T-helper 17 cell (primary cell): ENCODE measurements around the gene ST3GAL4. TPM values are rescaled to one million over a fixed set of nuclear protein-coding genes. Genes with fewer than 3 reads are reported as not detected.
"Not testable (repeated sequence)": the region's sequence is repeated elsewhere in the genome, so short reads cannot be mapped to it uniquely, and the experiment has no call there.

Source experiments
- ATAC-seq: fragments of 150-1000 bp; cut with Tn5 transposase; 2 replicates; pipeline ENCODE4 v1.10.0; 2021; ENCODE audit warnings: mild to moderate bottlenecking, moderate library complexity
- DNase-seq, 3 donors: peaks; one replicate each; pipeline versions ENCODE4 v3.0.0 to v3.0.0-alpha.2; 2020 to 2021
- H3K9me3 ChIP-seq: one replicate; pipeline ENCODE4 v1.7.0; 2013; ENCODE audit warnings: low read length, mild to moderate bottlenecking; ENCODE audit not compliant: control insufficient read depth, poor library complexity, severe bottlenecking
- H3K27ac Mint-ChIP-seq: one replicate; pipeline ENCODE4 v1.8.0; 2022; ENCODE audit warnings: mild to moderate bottlenecking, moderate library complexity, mixed read lengths
- H3K27me3 Mint-ChIP-seq: one replicate; pipeline ENCODE4 v1.8.0; 2022; ENCODE audit warnings: mixed read lengths
- H3K36me3 Mint-ChIP-seq: one replicate; pipeline ENCODE4 v1.8.0; 2022; ENCODE audit warnings: low read depth, mixed read lengths
- H3K4me1 Mint-ChIP-seq: one replicate; pipeline ENCODE4 v1.8.0; 2022; ENCODE audit warnings: mild to moderate bottlenecking, mixed read lengths
- H3K4me3 Mint-ChIP-seq: one replicate; pipeline ENCODE4 v1.8.0; 2022; ENCODE audit warnings: mild to moderate bottlenecking, moderate library complexity, mixed read lengths
- total RNA-seq, 4 donors: library from RNA in 2 of 4; stranded (reverse) in 2 of 4; gene quantifications; one replicate each; pipeline ENCODE4 v1.2.3 and lab custom pipeline; 2022 to 2026

The ST3GAL4 gene, protein sequence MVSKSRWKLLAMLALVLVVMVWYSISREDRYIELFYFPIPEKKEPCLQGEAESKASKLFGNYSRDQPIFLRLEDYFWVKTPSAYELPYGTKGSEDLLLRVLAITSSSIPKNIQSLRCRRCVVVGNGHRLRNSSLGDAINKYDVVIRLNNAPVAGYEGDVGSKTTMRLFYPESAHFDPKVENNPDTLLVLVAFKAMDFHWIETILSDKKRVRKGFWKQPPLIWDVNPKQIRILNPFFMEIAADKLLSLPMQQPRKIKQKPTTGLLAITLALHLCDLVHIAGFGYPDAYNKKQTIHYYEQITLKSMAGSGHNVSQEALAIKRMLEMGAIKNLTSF
- 1 to 10 TPM; 3.0 to 4.8 TPM for total RNA-seq
- 4.1 to 4.2 reads per million in 2 donors for total RNA-seq (lab: John Stamatoyannopoulos, UW)

- peak within 1 kb of the TSS; percentile 90 for H3K4me3 Mint-ChIP-seq
- H3K9me3 ChIP-seq = no peaks in the 10 kb centered on the region
- peak; percentile 13 to 46 (median 40) for DNase-seq
- no peaks in the 10 kb centered on the region for H3K36me3 Mint-ChIP-seq
- peak within 1 kb of the TSS; percentile 78 for H3K27ac Mint-ChIP-seq
- peak; percentile 80 for ATAC-seq
- no peaks in the 10 kb centered on the region for H3K27me3 Mint-ChIP-seq
- peaks cover 21% of the 10 kb centered on the region for H3K4me1 Mint-ChIP-seq
These were observed at the start of gene ST3GAL4 for GRCh38 chr11:126355324-126355925. TSS of gene ST3GAL4 (plus strand) at chr11:126355686. CDS start at chr11:126406156, 50,470 bp downstream.

DNA sequence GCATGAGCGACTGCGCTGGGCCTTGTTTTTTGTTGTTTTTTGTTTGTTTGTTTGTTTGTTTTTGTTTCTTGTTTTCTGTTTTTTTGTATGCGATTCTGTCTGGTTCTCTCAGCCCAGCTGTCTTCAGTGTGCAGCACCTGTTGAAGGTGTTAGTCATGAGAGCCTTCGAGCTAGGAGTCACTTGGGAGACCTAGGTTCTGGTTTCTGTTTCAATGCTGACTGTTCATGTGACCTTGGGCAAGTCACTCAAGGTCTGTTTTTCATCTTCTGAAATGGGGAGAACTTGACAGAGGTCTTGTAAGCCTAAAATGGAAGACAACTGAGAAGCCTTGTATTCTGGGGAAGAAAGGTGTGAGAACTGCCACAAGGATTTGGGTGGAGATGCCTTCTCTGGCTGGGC lies 49.8 kb upstream of the ST3GAL4 start:
- H3K9me3 ChIP-seq = no peaks in the 10 kb centered on the region
- Mint-ChIP-seq H3K27me3 (no peaks in the 10 kb centered on the region), H3K36me3 (peaks cover 2% of the 10 kb centered on the region), H3K27ac (peak overlapping the region; percentile 96), H3K4me1 (peaks cover 26% of the 10 kb centered on the region), H3K4me3 (peak overlapping the region; percentile 70)
- no peak for DNase-seq
- no peak for ATAC-seq

- ATAC-seq (no peak), DNase-seq (no peak)
- no peaks in the 10 kb centered on the region for H3K9me3 ChIP-seq
- Mint-ChIP-seq H3K27me3 (no peaks in the 10 kb centered on the region), H3K4me3 (no peak overlapping the region), H3K27ac (no peak overlapping the region), H3K4me1 (peaks cover 28% of the 10 kb centered on the region), H3K36me3 (peaks cover 2% of the 10 kb centered on the region)
These were observed 47.8 kb upstream of the ST3GAL4 start for GRCh38 chr11:126307706-126308105.

DNA sequence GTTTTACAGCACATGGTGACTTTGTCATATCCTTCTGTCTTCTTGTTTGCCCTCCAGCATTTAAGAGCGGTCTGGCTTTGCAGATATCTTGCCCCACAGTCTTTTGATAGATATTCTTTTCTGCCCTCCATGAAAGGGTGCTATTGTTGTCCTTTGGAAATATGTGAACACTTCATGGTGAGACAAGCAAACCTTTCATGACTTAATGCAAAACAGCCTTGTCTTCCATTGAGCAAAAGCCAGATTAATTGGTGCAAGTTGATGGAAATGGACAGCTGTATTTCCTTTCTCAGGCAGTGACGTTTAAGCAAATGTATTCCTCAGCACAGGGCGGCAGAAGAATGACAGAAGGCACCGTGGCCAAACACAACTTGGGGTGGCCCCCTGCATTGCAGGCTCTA lies 47.2 kb upstream of the ST3GAL4 start:
- H3K4me1 Mint-ChIP-seq = peaks cover 28% of the 10 kb centered on the region
- peaks cover 2% of the 10 kb centered on the region for H3K36me3 Mint-ChIP-seq
- DNase-seq = no peak
- no peak overlapping the region for H3K27ac Mint-ChIP-seq
- no peaks in the 10 kb centered on the region for H3K9me3 ChIP-seq
- H3K4me3 Mint-ChIP-seq = no peak overlapping the region
- ATAC-seq = no peak
- no peaks in the 10 kb centered on the region for H3K27me3 Mint-ChIP-seq

GRCh38 chr11:126308771-126309170 lies 46.7 kb upstream of the ST3GAL4 start:
- H3K36me3 Mint-ChIP-seq, H3K9me3 ChIP-seq, H3K4me3 Mint-ChIP-seq, ATAC-seq, DNase-seq, H3K27ac Mint-ChIP-seq, H3K27me3 Mint-ChIP-seq: not testable (repeated sequence)
- peaks cover 28% of the 10 kb centered on the region for H3K4me1 Mint-ChIP-seq

DNA sequence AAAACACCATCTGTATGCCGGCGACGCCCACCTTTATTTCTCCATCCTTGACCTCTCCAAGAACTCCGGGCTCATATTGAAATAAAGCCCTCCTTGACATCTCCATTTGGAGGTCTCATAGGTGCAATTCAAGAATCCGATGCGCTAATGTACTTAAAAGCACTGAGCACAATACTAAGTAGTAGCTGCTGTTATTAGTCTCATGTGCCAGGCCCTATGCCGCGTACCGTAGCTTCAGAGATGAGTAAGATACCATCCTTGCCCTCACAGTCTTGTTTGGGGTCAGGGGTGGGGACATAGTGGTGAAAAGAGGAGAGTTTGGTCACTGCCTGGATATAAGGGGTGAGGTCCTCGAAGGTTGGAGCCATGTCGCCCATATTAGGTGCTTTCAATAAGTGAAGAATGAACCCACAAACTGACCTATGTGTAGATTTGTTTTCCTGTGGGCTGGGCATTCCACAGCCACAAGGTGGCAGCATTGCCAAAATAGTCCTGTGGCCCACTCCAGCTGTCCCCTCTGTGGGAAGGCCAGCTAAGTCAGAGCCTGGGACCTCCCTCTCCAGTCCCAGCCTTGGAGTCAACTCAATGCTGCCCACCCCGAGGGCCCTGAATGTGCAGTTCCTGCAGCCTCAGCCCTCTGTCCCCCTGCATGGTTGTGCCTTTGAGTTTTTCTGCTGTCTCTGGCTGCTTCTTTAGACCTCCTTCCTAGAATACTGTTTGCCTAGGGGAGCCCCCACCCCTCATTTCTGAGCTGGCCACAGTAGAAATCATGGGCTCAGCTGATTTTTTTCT lies 45.1 kb upstream of the ST3GAL4 start:
- ATAC-seq = peak; percentile 72

GRCh38 chr11:126310992-126311310 lies 44.5 kb upstream of the ST3GAL4 start:
- ATAC-seq = no peak
- Mint-ChIP-seq H3K36me3 (peaks cover under 1% of the 10 kb centered on the region), H3K27ac (peak overlapping the region; percentile 37)

More for the DNA sequence above, 45.1 kb upstream of the ST3GAL4 start:
- no peaks in the 10 kb centered on the region for H3K27me3 Mint-ChIP-seq
- no peaks in the 10 kb centered on the region for H3K36me3 Mint-ChIP-seq
- peaks cover 19% of the 10 kb centered on the region for H3K4me1 Mint-ChIP-seq
- H3K27ac Mint-ChIP-seq = peak overlapping the region; percentile 41
- H3K4me3 Mint-ChIP-seq = no peak overlapping the region
- peak; percentile 17 to 41 (median 19) for DNase-seq
- no peaks in the 10 kb centered on the region for H3K9me3 ChIP-seq

GRCh38 chr11:126311401-126312291 lies 43.8 kb upstream of the ST3GAL4 start:
- no peak for DNase-seq
- Mint-ChIP-seq H3K27ac (peak overlapping the region; percentile 37), H3K4me3 (no peak overlapping the region), H3K4me1 (peaks cover 18% of the 10 kb centered on the region), H3K36me3 (peaks cover 5% of the 10 kb centered on the region), H3K27me3 (no peaks in the 10 kb centered on the region)
- no peak for ATAC-seq
- no peaks in the 10 kb centered on the region for H3K9me3 ChIP-seq

More at GRCh38 chr11:126310992-126311310, 44.5 kb upstream of the ST3GAL4 start:
- no peaks in the 10 kb centered on the region for H3K9me3 ChIP-seq
- DNase-seq = no peak
- Mint-ChIP-seq H3K27me3 (no peaks in the 10 kb centered on the region), H3K4me1 (peaks cover 14% of the 10 kb centered on the region), H3K4me3 (no peak overlapping the region)

GRCh38 chr11:126312961-126313360 lies 42.5 kb upstream of the ST3GAL4 start:
- Mint-ChIP-seq H3K27me3 (no peaks in the 10 kb centered on the region), H3K4me3 (no peak overlapping the region), H3K4me1 (peaks cover 24% of the 10 kb centered on the region), H3K36me3 (peaks cover 5% of the 10 kb centered on the region), H3K27ac (no peak overlapping the region)
- ATAC-seq (no peak), DNase-seq (no peak)
- H3K9me3 ChIP-seq = no peaks in the 10 kb centered on the region

- ATAC-seq (no peak), DNase-seq (no peak)
- peaks cover 32% of the 10 kb centered on the region for H3K4me1 Mint-ChIP-seq
- no peak overlapping the region for H3K4me3 Mint-ChIP-seq
- H3K36me3 Mint-ChIP-seq = peaks cover 5% of the 10 kb centered on the region
- no peak overlapping the region for H3K27ac Mint-ChIP-seq
- no peaks in the 10 kb centered on the region for H3K27me3 Mint-ChIP-seq
- no peaks in the 10 kb centered on the region for H3K9me3 ChIP-seq
These were observed 41.7 kb upstream of the ST3GAL4 start for GRCh38 chr11:126313826-126314225.

DNA sequence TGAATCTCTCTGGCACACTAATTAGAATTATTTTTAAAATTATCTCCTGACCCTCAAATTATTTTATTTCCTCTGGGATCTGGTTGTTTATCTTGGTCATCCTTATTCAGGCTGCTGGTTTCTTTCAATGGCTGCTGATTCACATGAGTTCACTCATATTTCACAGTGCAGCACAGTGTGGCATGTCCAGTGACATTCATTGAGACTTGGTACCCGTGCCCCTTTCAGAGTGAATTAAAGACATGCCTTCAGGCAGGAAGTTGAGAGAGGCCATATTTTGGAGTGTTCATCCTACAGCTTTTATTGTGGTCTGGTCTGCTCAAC lies 38.1 kb upstream of the ST3GAL4 start:
- DNase-seq (no peak), ATAC-seq (no peak)
- no peaks in the 10 kb centered on the region for H3K9me3 ChIP-seq
- Mint-ChIP-seq H3K4me3 (peak overlapping the region; percentile 79), H3K27me3 (no peaks in the 10 kb centered on the region), H3K27ac (peak overlapping the region; percentile 89), H3K36me3 (peaks cover 10% of the 10 kb centered on the region), H3K4me1 (peaks cover 43% of the 10 kb centered on the region)

DNA sequence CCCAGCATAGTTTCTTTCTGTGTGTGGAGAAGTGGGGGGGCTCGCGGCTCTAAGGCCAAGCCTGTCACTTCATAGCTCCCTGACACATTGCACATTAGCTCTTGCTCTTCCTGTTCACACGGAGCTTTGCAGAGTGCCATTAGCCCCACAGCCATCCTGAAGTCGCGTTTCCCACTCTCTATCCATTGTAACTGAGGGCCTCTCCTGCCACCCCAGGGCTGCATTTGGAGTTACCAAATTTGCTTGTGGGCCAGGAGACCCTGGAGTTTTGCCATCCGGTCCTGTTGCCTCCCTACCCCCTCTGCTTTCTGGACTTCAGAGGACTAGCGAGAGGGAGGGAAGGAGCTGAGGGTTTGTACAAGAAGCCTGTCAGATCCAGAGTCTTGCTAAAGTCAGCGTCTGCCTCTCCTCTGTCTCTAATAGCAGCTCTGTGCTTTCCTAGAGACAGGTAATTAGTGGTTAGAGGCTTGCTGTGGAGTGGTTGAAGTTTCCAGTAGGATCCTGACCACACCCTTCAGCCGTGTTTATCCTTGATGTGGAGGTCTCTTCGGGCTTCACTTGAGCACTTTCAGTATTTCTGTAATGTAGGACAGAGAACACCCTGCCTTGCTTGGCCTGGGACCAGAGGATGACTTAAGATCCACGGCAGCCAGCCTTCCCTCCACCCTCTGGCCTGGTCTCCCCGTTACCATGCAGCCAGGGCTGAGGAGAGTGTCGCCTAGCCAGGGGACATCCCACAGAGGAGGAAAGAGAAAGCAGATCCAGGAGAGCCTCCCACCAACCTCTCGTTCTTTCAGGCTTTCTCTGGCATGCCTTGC lies 37.5 kb upstream of the ST3GAL4 start:
- peaks cover 43% of the 10 kb centered on the region for H3K4me1 Mint-ChIP-seq

More for the DNA sequence above, 37.5 kb upstream of the ST3GAL4 start:
- no peaks in the 10 kb centered on the region for H3K9me3 ChIP-seq
- DNase-seq (no peak), ATAC-seq (peak; percentile 53)
- H3K27me3 Mint-ChIP-seq = no peaks in the 10 kb centered on the region
- H3K4me3 Mint-ChIP-seq = peak overlapping the region; percentile 79
- H3K27ac Mint-ChIP-seq = peak overlapping the region; percentile 89
- H3K36me3 Mint-ChIP-seq = peaks cover 10% of the 10 kb centered on the region
